Measurements from ENCODE around the gene SYNC. TPM values are rescaled to one million over a fixed set of nuclear protein-coding genes. Genes with fewer than 3 reads are reported as not detected.

Gene SYNC
- total RNA-seq, result 37.6 and 80.6 TPM in 2 replicates

GRCh38 chr1:32702599-32703478 lies at the start of gene SYNC:
Gene SYNC (minus strand): TSS chr1:32702770. CDS start chr1:32702660, 110 bp downstream.

GRCh38 chr1:32650752-32651460 lies 51.7 kb downstream of the SYNC start, which contains the start of gene RBBP4:
Gene RBBP4 (plus strand): TSS chr1:32651208. CDS start chr1:32651307, 99 bp downstream.

GRCh38 chr1:32650248-32650751 lies 52.3 kb downstream of the SYNC start, which contains the start of gene ZBTB8OS:
Gene ZBTB8OS (minus strand): TSS chr1:32650550. CDS start chr1:32650529, 21 bp downstream.

Other genes starting within 250 kb of the SYNC start
- not detected in 2 replicates for gene ZBTB8B, start 237.7 kb downstream of the SYNC start, total RNA-seq
- gene ZBTB8A, start 163.3 kb downstream of the SYNC start, total RNA-seq, result 3.1 and 4.9 TPM in 2 replicates
- 11.9 and 28.7 TPM in 2 replicates for gene ZBTB8OS, start 52.2 kb downstream of the SYNC start, total RNA-seq
- gene RBBP4, start 51.6 kb downstream of the SYNC start, total RNA-seq, result 105 and 115 TPM in 2 replicates
- 134 and 153 TPM in 2 replicates for gene YARS1, start 114.6 kb upstream of the SYNC start, total RNA-seq
- gene S100PBP, start 114.9 kb upstream of the SYNC start, total RNA-seq, result 17.0 and 20.4 TPM in 2 replicates
- 1.3 and 2.9 TPM in 2 replicates for gene FNDC5, start 168.1 kb upstream of the SYNC start, total RNA-seq
- not detected in 2 replicates for gene HPCA, start 183.7 kb upstream of the SYNC start, total RNA-seq
- gene TMEM54, start 198.6 kb upstream of the SYNC start, total RNA-seq, result 42.6 and 58.9 TPM in 2 replicates